ENCODE data around the gene STAT3.
"Not testable (repeated sequence)": the region's sequence is repeated elsewhere in the genome, so short reads cannot be mapped to it uniquely, and the experiment has no call there.

The STAT3 gene

DNA sequence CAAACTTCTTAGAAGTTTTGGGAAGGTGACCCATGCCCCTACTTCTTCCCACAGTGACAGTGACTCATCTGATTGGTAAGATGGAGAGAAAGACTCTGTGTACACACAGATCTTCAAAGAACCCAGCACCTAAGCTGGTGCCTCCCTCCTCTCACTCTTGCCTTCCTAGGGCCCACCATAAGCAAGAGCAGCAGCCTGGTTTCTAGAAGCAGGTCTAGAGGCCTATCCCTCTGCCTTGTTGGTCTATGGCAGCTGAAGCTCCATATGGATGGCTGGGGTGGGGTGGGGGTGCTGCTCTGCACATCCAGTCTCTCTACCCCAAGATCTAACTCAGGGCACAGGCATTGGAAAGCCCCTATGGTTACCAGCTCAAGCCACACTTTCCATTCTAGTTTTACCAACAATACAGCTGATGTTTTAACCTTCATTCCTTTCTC lies 47.5 kb downstream of the STAT3 start:
- intact Hi-C loops (cut with micrococcal nuclease) = no loop called here
- Mint-ChIP-seq H3K36me3 (ENCODE audit: low read depth) (peaks cover 92% of the 10 kb centered on the region), H3K9me3 (no peaks in the 10 kb centered on the region), H3K27me3 (no peaks in the 10 kb centered on the region), H3K27ac (peak overlapping the region; percentile 16), H3K4me3 (no peak overlapping the region), H3K4me1 (ENCODE audit: low read depth) (peaks cover 29% of the 10 kb centered on the region)

DNA sequence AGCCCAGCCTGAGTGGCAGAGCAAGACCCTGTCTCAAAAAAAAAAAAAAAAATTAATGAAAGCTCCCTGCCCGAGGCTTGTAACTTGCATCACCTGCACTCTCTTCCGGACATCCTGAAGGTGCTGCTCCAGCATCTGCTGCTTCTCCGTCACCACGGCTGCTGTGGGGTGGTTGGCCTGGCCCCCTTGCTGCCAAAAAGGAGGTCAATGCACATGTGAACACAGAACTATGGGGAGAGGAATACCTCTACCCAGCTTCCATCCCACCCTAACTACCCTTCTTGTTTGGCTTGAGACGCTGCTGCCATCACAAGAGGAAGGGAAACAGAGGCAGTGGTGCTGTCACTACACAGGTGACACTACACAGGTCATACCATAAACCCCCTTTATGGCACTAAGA lies 49.0 kb downstream of the STAT3 start:
- H3K4me1 Mint-ChIP-seq (ENCODE audit: low read depth) = peaks cover 29% of the 10 kb centered on the region
- H3K27ac Mint-ChIP-seq = peak overlapping the region; percentile 51
- H3K27me3 Mint-ChIP-seq = no peaks in the 10 kb centered on the region
- intact Hi-C loops (cut with micrococcal nuclease) = loop anchor here (1.0 kb wide), 1 partner anchor 13 kb away; no protein-coding TSS in a partner anchor
- H3K36me3 Mint-ChIP-seq (ENCODE audit: low read depth) = peaks cover 92% of the 10 kb centered on the region
- H3K9me3 Mint-ChIP-seq = no peaks in the 10 kb centered on the region
- no peak overlapping the region for H3K4me3 Mint-ChIP-seq

DNA sequence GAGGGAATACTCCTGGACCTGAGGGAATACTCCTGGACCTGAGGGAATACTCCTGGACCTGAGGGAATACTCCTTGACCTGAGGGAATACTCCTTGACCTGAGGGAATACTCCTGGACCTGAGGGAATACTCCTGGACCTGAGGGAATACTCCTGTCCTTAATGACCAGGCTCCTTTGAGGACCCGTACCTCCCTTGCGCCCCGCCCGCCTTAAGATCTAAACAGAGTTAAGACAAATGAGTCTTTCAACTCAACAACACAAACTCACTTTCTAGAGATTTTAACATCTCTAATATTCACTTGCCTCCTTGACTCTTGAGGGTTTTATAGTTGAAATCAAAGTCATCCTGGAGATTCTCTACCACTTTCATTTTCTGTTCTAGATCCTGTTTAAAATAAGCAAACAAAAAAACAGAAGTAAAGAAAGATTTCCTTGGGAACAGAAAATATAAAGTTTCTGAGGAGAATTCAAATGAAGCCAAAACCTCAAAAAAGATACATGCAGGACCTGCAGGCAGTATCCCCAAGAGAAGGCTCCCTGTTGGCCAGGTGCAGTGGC lies 49.7 kb downstream of the STAT3 start:
- peak overlapping the region; percentile 32 for H3K4me3 Mint-ChIP-seq
- H3K27me3 Mint-ChIP-seq = no peaks in the 10 kb centered on the region
- peaks cover 92% of the 10 kb centered on the region for H3K36me3 Mint-ChIP-seq (ENCODE audit: low read depth)
- intact Hi-C loops (cut with micrococcal nuclease) = no loop called here
- H3K4me1 Mint-ChIP-seq (ENCODE audit: low read depth) = peaks cover 29% of the 10 kb centered on the region
- H3K27ac Mint-ChIP-seq = peak overlapping the region; percentile 51
- H3K9me3 Mint-ChIP-seq = no peaks in the 10 kb centered on the region

DNA sequence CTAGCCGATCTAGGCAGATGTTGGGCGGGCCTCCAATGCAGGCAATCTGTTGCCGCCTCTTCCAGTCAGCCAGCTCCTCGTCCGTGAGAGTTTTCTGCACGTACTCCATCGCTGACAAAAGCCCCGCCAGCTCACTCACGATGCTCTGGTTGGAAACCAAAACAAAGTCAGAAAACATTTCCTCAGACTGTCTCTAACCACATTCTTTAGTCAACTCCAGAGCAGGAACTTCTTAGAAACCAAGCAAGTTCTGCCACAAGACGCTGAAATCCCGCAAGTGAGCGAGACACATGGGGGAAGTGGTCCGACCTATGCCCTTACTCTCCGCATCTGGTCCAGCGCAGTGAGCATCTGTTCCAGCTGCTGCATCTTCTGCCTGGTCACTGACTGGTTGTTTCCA lies 50.8 kb downstream of the STAT3 start:
- Mint-ChIP-seq H3K36me3 (ENCODE audit: low read depth) (peaks cover 92% of the 10 kb centered on the region), H3K4me3 (no peak overlapping the region), H3K27ac (no peak overlapping the region), H3K4me1 (ENCODE audit: low read depth) (peaks cover 29% of the 10 kb centered on the region), H3K27me3 (no peaks in the 10 kb centered on the region), H3K9me3 (no peaks in the 10 kb centered on the region)
- intact Hi-C loops (cut with micrococcal nuclease) = no loop called here

DNA sequence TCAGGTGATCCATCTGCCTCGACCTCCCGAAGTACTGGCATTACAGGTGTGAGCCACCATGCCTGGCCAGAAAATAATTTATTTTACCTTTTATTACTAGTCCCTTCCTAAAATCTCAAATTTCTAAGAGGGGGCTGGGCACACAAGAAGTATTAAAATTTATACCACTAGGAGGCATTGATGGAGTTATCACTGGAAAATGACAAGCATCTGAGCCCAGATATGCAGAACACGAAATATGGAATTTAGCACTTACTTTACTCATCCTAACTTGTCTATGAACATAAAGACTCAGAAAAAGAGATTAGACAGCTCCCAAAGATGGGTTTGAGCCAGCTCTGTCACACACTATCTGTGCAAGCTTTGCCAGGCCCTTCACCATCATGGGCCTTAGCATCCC lies 53.6 kb downstream of the STAT3 start:
- intact Hi-C loops (cut with micrococcal nuclease) = no loop called here
- Mint-ChIP-seq H3K9me3 (no peaks in the 10 kb centered on the region), H3K36me3 (ENCODE audit: low read depth) (peaks cover 93% of the 10 kb centered on the region), H3K27me3 (no peaks in the 10 kb centered on the region), H3K27ac (no peak overlapping the region), H3K4me3 (no peak overlapping the region), H3K4me1 (ENCODE audit: low read depth) (peaks cover 18% of the 10 kb centered on the region)

DNA sequence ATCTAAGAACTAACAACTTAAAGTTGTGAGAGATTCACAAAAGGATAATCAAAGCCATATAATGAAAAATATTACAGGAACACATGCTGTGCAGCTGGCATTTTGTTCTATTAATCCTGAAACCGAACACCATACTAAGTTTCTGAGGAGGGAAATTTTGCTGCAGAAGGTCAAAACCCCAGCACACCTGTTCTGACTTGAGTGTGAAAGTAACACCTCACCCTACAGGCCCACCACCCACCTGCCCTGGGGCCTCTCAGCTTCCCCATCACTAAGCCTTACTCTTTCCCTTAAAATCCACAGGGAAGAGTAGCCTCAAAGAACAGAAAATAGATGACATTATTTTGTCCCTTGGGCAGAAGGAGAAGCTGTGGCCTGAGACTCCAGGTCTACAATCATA lies 55.2 kb downstream of the STAT3 start:
- intact Hi-C loops (cut with micrococcal nuclease) = no loop called here
- peaks cover 5% of the 10 kb centered on the region for H3K4me1 Mint-ChIP-seq (ENCODE audit: low read depth)
- no peaks in the 10 kb centered on the region for H3K9me3 Mint-ChIP-seq
- H3K4me3 Mint-ChIP-seq = no peak overlapping the region
- peaks cover 94% of the 10 kb centered on the region for H3K36me3 Mint-ChIP-seq (ENCODE audit: low read depth)
- no peak overlapping the region for H3K27ac Mint-ChIP-seq
- no peaks in the 10 kb centered on the region for H3K27me3 Mint-ChIP-seq

DNA sequence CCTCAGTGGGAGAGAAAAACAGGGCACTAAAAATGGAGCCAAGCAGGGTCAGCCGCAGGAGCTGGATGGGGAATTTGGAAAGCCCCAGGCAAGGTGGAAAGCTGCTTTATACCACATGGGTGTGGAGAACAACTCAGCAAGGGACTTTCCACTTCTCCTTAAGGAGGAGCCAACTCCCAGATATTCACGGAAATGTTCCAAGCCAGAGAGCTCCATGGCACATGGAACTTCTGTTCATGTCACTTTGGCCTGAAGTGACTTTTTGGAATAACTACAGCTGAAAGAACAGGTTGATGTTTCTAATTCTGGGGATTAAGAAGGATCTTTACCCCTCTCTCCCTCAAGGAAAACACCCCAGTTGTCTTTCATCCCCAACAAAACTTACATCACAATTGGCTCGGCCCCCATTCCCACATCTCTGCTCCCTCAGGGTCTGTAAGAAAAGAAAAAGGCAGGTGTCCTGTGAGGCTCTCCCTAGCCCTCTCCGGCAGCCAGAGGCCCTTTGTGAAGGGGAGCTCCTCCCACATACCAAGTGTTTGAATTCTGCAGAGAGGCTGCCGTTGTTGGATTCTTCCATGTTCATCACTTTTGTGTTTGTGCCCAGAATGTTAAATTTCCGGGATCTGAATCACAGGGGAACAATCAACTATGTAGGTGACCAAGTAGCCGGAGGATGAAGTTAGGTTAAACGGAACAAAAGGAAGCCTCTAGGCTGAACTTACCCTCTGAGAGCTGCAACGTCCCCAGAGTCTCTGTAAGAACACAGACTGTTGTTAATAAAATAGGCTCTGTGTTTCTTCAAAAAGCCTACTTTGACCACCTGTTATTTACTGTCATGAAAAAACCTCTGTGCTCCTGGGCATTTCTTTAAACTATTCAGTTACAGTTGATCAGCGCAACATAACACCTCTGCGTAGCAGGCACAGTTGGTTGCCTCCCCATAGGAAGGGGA lies 58.9 kb downstream of the STAT3 start:
- Mint-ChIP-seq H3K36me3 (ENCODE audit: low read depth) (peaks cover 97% of the 10 kb centered on the region), H3K27ac (no peak overlapping the region), H3K9me3 (no peaks in the 10 kb centered on the region)

DNA sequence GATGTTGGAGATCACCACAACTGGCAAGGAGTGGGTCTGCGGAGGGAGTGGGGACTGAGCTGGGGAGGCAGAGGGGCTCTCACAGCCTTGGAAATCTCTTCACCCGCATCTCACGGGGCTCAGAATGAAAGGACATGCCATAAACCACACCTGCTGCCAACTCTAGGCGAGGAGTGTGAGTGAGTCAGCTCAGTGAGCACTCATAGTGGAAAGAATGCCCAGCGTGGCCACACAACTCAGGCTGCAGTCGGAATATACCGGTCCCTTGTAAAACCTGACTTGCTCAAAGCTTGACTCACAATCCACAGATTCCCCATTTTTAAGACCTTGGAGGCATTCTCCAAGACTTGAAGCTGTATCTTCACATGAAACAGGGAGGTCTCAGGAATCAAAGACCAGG lies 63.2 kb downstream of the STAT3 start:
- Mint-ChIP-seq H3K27ac (no peak overlapping the region), H3K36me3 (ENCODE audit: low read depth) (peaks cover 97% of the 10 kb centered on the region), H3K4me3 (no peak overlapping the region), H3K4me1 (ENCODE audit: low read depth) (peaks cover 20% of the 10 kb centered on the region), H3K27me3 (no peaks in the 10 kb centered on the region), H3K9me3 (no peaks in the 10 kb centered on the region)
- intact Hi-C loops (cut with micrococcal nuclease) = no loop called here

More for the DNA sequence above, 58.9 kb downstream of the STAT3 start:
- H3K4me3 Mint-ChIP-seq = no peak overlapping the region
- H3K27me3 Mint-ChIP-seq = no peaks in the 10 kb centered on the region
- no peaks in the 10 kb centered on the region for H3K4me1 Mint-ChIP-seq (ENCODE audit: low read depth)
- intact Hi-C loops (cut with micrococcal nuclease) = no loop called here

DNA sequence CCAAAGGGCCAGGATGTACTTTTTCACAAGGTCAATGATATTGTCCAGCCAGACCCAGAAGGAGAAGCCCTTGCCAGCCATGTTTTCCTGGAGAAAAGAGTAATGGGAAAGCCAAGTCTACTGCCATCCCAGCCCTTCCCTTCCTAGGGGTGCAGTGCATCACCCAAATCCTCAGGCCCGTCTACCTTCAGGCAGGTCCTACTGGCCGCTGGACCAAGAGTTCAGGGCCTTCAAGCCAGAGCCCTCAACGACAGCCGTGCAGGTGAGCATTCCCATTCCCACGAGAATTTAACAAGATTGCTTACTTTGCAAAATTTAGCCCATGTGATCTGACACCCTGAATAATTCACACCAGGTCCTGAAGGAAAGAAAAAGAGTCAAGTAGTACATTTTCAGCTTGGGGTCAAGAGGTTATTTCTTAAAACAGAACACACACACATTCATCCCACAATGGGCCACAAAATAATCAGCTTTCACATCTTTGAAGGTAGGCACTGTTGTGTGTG lies 64.9 kb downstream of the STAT3 start:
- Mint-ChIP-seq H3K4me1 (ENCODE audit: low read depth) (peaks cover 26% of the 10 kb centered on the region), H3K9me3 (no peaks in the 10 kb centered on the region), H3K27ac (no peak overlapping the region), H3K36me3 (ENCODE audit: low read depth) (peaks cover 97% of the 10 kb centered on the region), H3K4me3 (no peak overlapping the region), H3K27me3 (no peaks in the 10 kb centered on the region)
- intact Hi-C loops (cut with micrococcal nuclease) = loop anchor here (5.0 kb wide), 1 partner anchor 194 kb away; no protein-coding TSS in a partner anchor

DNA sequence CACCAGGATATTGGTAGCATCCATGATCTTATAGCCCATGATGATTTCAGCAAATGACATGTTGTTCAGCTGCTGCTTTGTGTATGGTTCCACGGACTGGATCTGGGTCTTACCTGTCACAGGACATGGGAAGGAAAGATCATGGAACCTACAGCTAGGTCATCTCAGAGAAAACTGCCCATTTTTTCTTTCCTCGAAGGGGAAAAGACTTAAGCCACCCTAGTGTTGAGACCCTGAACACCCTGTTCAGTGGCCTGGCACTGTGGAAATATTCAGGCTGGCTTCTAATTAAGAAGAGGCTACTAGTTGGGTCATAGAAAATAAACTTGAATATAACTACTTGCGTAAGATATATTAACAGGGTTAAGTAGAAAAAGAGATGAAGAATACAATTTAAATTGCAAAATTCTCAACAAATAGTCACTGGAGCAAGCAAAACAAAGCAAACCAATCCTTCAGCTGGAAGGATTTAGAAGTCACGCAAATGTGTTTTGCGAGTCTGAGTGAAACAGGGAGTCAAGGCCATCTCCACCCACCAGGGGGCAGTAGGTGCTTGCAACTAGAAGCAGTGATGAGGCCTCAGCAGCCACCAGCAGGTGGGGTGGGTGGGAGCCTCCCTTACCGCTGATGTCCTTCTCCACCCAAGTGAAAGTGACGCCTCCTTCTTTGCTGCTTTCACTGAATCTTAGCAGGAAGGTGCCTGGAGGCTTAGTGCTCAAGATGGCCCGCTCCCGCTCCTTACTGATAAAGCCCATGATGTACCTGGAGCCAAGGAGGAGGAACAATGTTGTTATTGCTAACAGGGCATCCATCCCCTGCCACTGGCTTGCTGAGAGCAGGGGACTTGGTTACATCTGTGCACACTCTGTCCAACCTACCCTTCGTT lies 65.6 kb downstream of the STAT3 start:
- Mint-ChIP-seq H3K4me1 (ENCODE audit: low read depth) (peaks cover 26% of the 10 kb centered on the region), H3K9me3 (no peaks in the 10 kb centered on the region), H3K27ac (no peak overlapping the region), H3K36me3 (ENCODE audit: low read depth) (peaks cover 100% of the 10 kb centered on the region), H3K4me3 (no peak overlapping the region), H3K27me3 (no peaks in the 10 kb centered on the region)
- intact Hi-C loops (cut with micrococcal nuclease) = loop anchor here (1.0 to 5.0 kb wide), 2 partner anchors 84 to 195 kb away; no protein-coding TSS in a partner anchor

DNA sequence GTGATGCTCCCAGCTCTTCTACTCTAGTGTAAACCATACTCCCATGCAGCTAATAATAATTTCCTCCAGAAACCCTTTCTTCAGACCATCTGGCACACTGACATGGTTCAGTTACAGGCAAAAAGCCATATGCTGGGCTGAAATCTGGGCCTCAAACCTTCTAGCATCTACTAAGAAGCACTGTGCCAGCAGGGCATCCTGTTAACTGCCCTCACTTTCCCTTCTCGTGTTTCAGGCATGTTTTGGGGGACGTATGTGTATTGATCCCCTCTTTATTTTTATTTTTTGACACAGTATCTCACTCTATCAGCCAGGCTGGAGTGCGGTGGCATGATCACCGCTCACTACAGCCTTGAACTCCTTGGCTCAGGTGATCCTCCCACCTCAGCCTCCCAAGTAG lies 66.7 kb downstream of the STAT3 start:
- Mint-ChIP-seq H3K27ac (no peak overlapping the region), H3K4me3 (no peak overlapping the region), H3K4me1 (ENCODE audit: low read depth) (peaks cover 31% of the 10 kb centered on the region), H3K27me3 (no peaks in the 10 kb centered on the region), H3K9me3 (no peaks in the 10 kb centered on the region), H3K36me3 (ENCODE audit: low read depth) (peaks cover 100% of the 10 kb centered on the region)
- intact Hi-C loops (cut with micrococcal nuclease) = loop anchor here (5.0 kb wide), 1 partner anchor 196 kb away; no protein-coding TSS in a partner anchor

DNA sequence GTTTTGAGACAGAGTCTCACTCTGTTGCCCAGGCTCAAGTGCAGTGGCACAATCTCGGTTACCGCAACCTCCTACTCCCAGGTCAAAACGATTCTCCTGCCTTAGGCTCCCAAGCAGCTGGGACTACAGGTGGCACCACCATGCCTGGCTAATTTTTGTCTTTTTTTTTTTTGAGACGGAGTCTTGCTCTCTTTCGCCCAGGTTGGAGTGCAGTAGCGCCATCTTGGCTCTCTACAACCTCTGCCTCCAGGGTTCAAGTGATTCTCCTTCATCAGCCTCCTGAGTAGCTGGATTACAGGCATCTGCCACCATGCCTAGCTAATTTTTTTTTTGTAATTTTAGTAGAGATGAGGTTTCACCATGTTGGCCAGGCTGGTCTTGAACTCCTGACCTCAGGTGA lies 70.3 kb downstream of the STAT3 start:
- intact Hi-C loops (cut with micrococcal nuclease); H3K27ac Mint-ChIP-seq; H3K4me3 Mint-ChIP-seq; H3K9me3 Mint-ChIP-seq; H3K27me3 Mint-ChIP-seq: not testable (repeated sequence)
- peaks cover 50% of the 10 kb centered on the region for H3K4me1 Mint-ChIP-seq (ENCODE audit: low read depth)
- H3K36me3 Mint-ChIP-seq (ENCODE audit: low read depth) = peaks cover 93% of the 10 kb centered on the region

DNA sequence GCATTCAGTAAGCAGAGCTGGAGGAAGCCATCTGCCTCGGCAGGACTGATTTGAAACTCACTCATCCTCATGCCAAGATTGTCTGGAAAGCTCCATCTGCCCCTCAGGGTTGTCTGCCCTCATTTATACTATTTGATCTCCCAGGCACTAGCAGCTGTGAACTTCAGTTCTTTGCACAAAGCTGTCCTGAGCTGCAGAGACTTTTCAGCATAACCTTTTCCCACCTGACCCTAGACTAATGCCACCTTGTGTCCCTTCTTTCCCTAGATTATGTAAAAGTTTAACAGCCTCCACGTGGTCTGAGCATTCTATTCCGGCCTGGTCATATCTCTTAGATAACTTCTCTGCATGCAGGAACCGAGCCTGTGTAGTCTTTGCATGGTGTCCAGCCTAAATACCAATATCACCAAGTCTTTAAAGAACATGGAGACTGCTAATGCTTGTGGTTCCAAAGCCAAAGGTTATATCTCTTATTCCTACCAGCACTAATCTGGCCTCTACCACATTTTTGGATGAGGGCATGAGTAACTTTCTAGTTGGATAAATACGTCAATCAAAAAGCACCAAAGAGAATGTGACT lies 70.9 kb downstream of the STAT3 start:
- no peak overlapping the region for H3K27ac Mint-ChIP-seq
- no peak overlapping the region for H3K4me3 Mint-ChIP-seq
- H3K36me3 Mint-ChIP-seq (ENCODE audit: low read depth) = peaks cover 93% of the 10 kb centered on the region
- H3K27me3 Mint-ChIP-seq = no peaks in the 10 kb centered on the region
- H3K9me3 Mint-ChIP-seq = no peaks in the 10 kb centered on the region
- H3K4me1 Mint-ChIP-seq (ENCODE audit: low read depth) = peaks cover 52% of the 10 kb centered on the region
- intact Hi-C loops (cut with micrococcal nuclease) = no loop called here

All from dendritic cell treated with granulocyte-macrophage colony-stimulating factor and Interleukin-4, amounts not matched to agents 40 ng/mL and 50 ng/mL, for 4 days (primary cell).